Stomach (tissue), 4 donors: ENCODE data around the gene AK5.
"Not testable (repeated sequence)": the region's sequence is repeated elsewhere in the genome, so short reads cannot be mapped to it uniquely, and the experiment has no call there.

Experiments
- POLR2AphosphoS5 ChIP-seq, 3 donors: sonication (generic); formaldehyde crosslinking; IDR thresholded peaks; one replicate each; pipeline ENCODE4 v1.6.1; 2016; ENCODE audit warnings: antibody characterized with exemption in 3 of 3
- TF ChIP-seq, protein P1 (sequence below), 7 experiments: fragments of 450-650 bp in 4 of 7; fragments of 200-600 bp in 3 of 7; sonication (generic) in 3 of 7; IDR thresholded peaks; one replicate each; pipeline ENCODE4 v1.5.1; 2016 to 2019; ENCODE audit warnings: antibody characterized with exemption in 7 of 7, control low read depth in 2 of 7, mild to moderate bottlenecking in 1 of 7

DNA sequence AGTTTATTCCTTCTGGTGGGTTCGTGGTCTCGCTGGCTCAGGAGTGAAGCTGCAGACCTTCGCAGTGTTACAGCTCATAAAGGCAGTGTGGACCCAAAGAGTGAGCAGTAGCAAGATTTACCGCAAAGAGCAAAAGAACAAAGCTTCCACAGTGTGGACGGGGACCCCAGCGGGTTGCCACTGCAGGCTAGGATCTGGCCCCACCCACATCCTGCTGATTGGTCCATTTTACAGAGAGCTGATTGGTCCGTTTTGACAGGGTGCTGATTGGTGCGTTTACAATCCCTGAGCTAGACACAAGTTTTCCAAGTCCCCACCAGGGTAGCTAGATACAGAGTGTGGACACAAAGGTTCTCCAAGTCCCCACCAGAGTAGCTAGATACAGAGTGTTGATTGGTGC, 249.3 kb downstream of the AK5 start:
- TF ChIP-seq, protein P1, sequence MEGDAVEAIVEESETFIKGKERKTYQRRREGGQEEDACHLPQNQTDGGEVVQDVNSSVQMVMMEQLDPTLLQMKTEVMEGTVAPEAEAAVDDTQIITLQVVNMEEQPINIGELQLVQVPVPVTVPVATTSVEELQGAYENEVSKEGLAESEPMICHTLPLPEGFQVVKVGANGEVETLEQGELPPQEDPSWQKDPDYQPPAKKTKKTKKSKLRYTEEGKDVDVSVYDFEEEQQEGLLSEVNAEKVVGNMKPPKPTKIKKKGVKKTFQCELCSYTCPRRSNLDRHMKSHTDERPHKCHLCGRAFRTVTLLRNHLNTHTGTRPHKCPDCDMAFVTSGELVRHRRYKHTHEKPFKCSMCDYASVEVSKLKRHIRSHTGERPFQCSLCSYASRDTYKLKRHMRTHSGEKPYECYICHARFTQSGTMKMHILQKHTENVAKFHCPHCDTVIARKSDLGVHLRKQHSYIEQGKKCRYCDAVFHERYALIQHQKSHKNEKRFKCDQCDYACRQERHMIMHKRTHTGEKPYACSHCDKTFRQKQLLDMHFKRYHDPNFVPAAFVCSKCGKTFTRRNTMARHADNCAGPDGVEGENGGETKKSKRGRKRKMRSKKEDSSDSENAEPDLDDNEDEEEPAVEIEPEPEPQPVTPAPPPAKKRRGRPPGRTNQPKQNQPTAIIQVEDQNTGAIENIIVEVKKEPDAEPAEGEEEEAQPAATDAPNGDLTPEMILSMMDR (IDR thresholded peaks at IDR 0.05): not testable (repeated sequence)
- not testable (repeated sequence) for TF ChIP-seq POLR2AphosphoS5 (IDR thresholded peaks at IDR 0.05)
